Activated effector memory CD4-positive, alpha-beta T cell treated with anti-CD3 and anti-CD28 coated beads, Interleukin-2, amount 50 U/mL, for 16 hours (primary cell): ENCODE results near the gene DMGDH.

ENCODE experiments used
- DNase-seq: peaks from one replicate; pipeline ENCODE4 v3.0.0-alpha.2; 2020

The DMGDH gene

GRCh38 chr5:79059674-79060073 lies 9.8 kb downstream of the DMGDH start:
- DNase-seq = no peak

- DNase-seq = no peak
Measured at GRCh38 chr5:79056847-79057246, 12.6 kb downstream of the DMGDH start.

- DNase-seq = no peak
Measured at GRCh38 chr5:79055017-79055416, 14.5 kb downstream of the DMGDH start.

GRCh38 chr5:79053321-79053720 lies 16.2 kb downstream of the DMGDH start:
- DNase-seq = no peak

- no peak for DNase-seq
Measured at GRCh38 chr5:79050498-79050897, 19.0 kb downstream of the DMGDH start.

- DNase-seq = no peak
Measured at GRCh38 chr5:79048437-79048836, 21.0 kb downstream of the DMGDH start.

- DNase-seq = no peak
Measured at GRCh38 chr5:79047199-79047598, 22.3 kb downstream of the DMGDH start.

- no peak for DNase-seq
Measured at GRCh38 chr5:79042188-79042587, 27.3 kb downstream of the DMGDH start.

GRCh38 chr5:79036769-79037168 lies 32.7 kb downstream of the DMGDH start:
- DNase-seq = no peak

- no peak for DNase-seq
Measured at GRCh38 chr5:79035237-79035636, 34.2 kb downstream of the DMGDH start.

GRCh38 chr5:79032782-79033181 lies 36.7 kb downstream of the DMGDH start:
- no peak for DNase-seq

GRCh38 chr5:79032031-79032695 lies 37.3 kb downstream of the DMGDH start:
- DNase-seq = no peak

GRCh38 chr5:79031485-79031867 lies 38.0 kb downstream of the DMGDH start:
- DNase-seq = no peak

GRCh38 chr5:79030663-79031484 lies 38.6 kb downstream of the DMGDH start:
- DNase-seq = no peak

- peak; percentile 82 for DNase-seq
Measured at GRCh38 chr5:79025054-79025472, 44.4 kb downstream of the DMGDH start.

GRCh38 chr5:79023947-79024346 lies 45.5 kb downstream of the DMGDH start:
- DNase-seq = no peak

GRCh38 chr5:79023348-79023747 lies 46.1 kb downstream of the DMGDH start:
- DNase-seq = no peak

GRCh38 chr5:79022771-79023170 lies 46.7 kb downstream of the DMGDH start:
- no peak for DNase-seq

- DNase-seq = no peak
Measured at GRCh38 chr5:79021753-79022152, 47.7 kb downstream of the DMGDH start.

- DNase-seq = peak; percentile 69
Measured at GRCh38 chr5:79020861-79021561, 48.5 kb downstream of the DMGDH start.

- DNase-seq = no peak
Measured at GRCh38 chr5:79014631-79015030, 54.8 kb downstream of the DMGDH start.

- no peak for DNase-seq
Measured at GRCh38 chr5:79011869-79012268, 57.6 kb downstream of the DMGDH start.

- DNase-seq = no peak
Measured at GRCh38 chr5:79011219-79011836, 58.1 kb downstream of the DMGDH start.
